OCI-LY7 (cell line): ENCODE results near the gene INPP5A. TPM values are rescaled to one million over a fixed set of nuclear protein-coding genes. Genes with fewer than 3 reads are reported as not detected.

ENCODE experiments used
- BruUV-seq: library from RNA; stranded (reverse); fragments of 400-500 nt; replicated peaks from 2 replicates; lab custom pipeline; 2021; lab: Mats Ljungman, UMichigan
- CTCF ChIA-PET: fragments of 300-600 bp; sonication (Branson Sonifier 250); formaldehyde crosslinking; loops from one replicate; lab custom pipeline; 2022; ENCODE audit warnings: antibody characterized with exemption; ENCODE audit not compliant: unreplicated experiment; lab: Charles Lee
- POLR2A ChIA-PET: fragments of 300-600 bp; sonication (Branson Sonifier 250); formaldehyde crosslinking; loops from one replicate; lab custom pipeline; 2022; ENCODE audit warnings: antibody characterized with exemption; lab: Charles Lee
- DNase-seq: peaks from one replicate; pipeline ENCODE4 v3.0.0-alpha.2; 2015; ENCODE audit warnings: low spot score
- H2AFZ ChIP-seq: fragments of 200-600 bp; sonication (generic), shearing (Covaris generic); 2 replicates; pipeline ENCODE4 v1.6.1; 2014; ENCODE audit warnings: mild to moderate bottlenecking, antibody characterized with exemption, low read length, moderate library complexity
- H3K27ac ChIP-seq: fragments of 200-600 bp; sonication (generic); 2 replicates; pipeline ENCODE4 v1.5.1; 2014; ENCODE audit warnings: mixed run types, low read depth, mild to moderate bottlenecking, moderate library complexity, low read length, inconsistent platforms; ENCODE audit not compliant: poor library complexity, severe bottlenecking
- H3K36me3 ChIP-seq: fragments of 200-600 bp; sonication (generic); 2 replicates; pipeline ENCODE4 v1.6.1; 2014; ENCODE audit warnings: mild to moderate bottlenecking, antibody characterized with exemption, low read length, moderate library complexity, mixed read lengths; ENCODE audit not compliant: insufficient read depth
- H3K4me1 ChIP-seq: fragments of 200-600 bp; sonication (generic); 2 replicates; pipeline ENCODE4 v1.5.1; 2014; ENCODE audit warnings: mild to moderate bottlenecking, low read length; ENCODE audit not compliant: insufficient read depth, poor library complexity, severe bottlenecking
- H3K4me2 ChIP-seq: fragments of 200-600 bp; sonication (generic); 2 replicates; pipeline ENCODE4 v1.6.1; 2014; ENCODE audit warnings: mild to moderate bottlenecking, low read length
- H3K4me3 ChIP-seq: fragments of 200-600 bp; sonication (generic); 2 replicates; pipeline ENCODE4 v1.5.1; 2014; ENCODE audit warnings: mild to moderate bottlenecking, low read depth, low read length; ENCODE audit not compliant: poor library complexity, severe bottlenecking
- H3K79me2 ChIP-seq: fragments of 200-600 bp; sonication (generic); 2 replicates; pipeline ENCODE4 v1.6.1; 2016; ENCODE audit warnings: low read depth, mild to moderate bottlenecking, low read length, moderate library complexity, mixed read lengths; ENCODE audit not compliant: insufficient read depth
- H3K9me2 ChIP-seq: fragments of 200-600 bp; sonication (generic); 2 replicates; pipeline ENCODE4 v1.6.1; 2016; ENCODE audit warnings: mild to moderate bottlenecking, low read length, mixed read lengths; ENCODE audit not compliant: insufficient read depth
- H3K9me3 ChIP-seq: fragments of 200-600 bp; sonication (generic); 2 replicates; pipeline ENCODE4 v1.6.1; 2014; ENCODE audit warnings: mild to moderate bottlenecking, mixed run types, low read length, mixed read lengths
- H4K20me1 ChIP-seq: fragments of 200-600 bp; sonication (generic); 2 replicates; pipeline ENCODE4 v1.6.1; 2014; ENCODE audit warnings: mild to moderate bottlenecking, antibody characterized with exemption, low read length, moderate library complexity, mixed read lengths; ENCODE audit not compliant: insufficient read depth
- EZH2phosphoT487 ChIP-seq: fragments of 200-600 bp; sonication (generic); IDR thresholded peaks from 2 replicates; pipeline ENCODE4 v1.6.1; 2018; ENCODE audit warnings: low read depth, borderline replicate concordance, mild to moderate bottlenecking, mixed run types, antibody characterized with exemption, low read length, moderate library complexity, mixed read lengths
- intact Hi-C: fragments of 100-400 bp; cut with micrococcal nuclease; formaldehyde crosslinking; loops from one replicate; pipeline ENCODE4 v1.10.0; 2022; ENCODE audit not compliant: unreplicated experiment
- total RNA-seq, 2 experiments: library from RNA; depleted of rRNA in 1 of 2; stranded (reverse); fragments of >200 nt in 1 of 2; shearing (Covaris generic) in 1 of 2; gene quantifications; 2 replicates each; pipeline ENCODE4 v1.2.3, GENCODE V29; 2014 to 2022
- TF ChIP-seq, protein P1 (sequence below): fragments of 200-600 bp; sonication (generic); conservative IDR thresholded peaks from 2 replicates; pipeline ENCODE4 v1.5.1; 2014; ENCODE audit warnings: mild to moderate bottlenecking, antibody characterized with exemption, low read length, moderate library complexity, mixed read lengths

Gene INPP5A
- total RNA-seq, 2 experiments from 2014 or later: 14.5 to 18.4 TPM

DNA sequence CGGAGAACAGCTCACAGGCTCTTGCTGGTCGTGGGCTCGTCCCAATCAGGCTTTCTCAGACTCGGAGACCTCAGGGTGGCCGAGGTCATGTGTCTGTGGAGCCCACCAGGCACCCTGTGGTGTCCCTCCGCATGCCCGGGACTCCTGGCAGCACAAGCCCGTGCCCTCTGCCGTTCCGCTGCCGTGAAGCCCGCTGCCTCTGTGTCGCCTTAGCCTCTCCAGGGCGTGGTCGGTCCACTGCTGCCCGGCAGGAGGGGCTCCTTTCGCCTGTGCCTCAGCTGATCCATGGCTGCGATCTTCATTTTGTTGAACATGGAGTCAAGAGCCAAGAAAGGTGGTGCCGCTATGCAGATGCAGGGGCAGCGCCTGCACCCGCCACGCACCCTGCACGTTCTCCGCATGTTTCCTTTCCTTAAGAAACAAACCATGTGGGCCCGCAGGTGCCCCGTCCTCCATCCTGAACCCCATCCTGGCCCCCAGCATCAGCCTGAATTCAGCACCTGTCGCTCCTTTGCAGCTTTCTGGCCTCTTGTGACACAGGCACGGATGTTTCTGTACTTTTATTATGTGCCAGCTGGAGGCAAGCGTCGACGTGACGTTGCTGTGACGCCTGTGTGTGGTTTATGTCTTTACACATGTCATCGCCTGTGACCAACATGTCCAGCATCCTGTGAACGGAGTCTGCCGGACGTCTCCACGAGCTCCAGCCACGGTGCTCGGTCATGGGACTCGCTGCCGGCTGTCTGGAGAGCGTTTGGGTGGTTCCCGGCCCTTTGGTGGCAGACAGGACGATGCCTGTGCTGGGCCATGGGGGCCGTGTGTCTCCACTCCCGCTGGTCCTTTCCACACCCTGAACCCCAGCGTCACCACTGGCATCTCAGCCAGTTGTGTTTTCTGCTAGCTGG, 178.4 kb downstream of the INPP5A start:
- TF ChIP-seq, protein P1, sequence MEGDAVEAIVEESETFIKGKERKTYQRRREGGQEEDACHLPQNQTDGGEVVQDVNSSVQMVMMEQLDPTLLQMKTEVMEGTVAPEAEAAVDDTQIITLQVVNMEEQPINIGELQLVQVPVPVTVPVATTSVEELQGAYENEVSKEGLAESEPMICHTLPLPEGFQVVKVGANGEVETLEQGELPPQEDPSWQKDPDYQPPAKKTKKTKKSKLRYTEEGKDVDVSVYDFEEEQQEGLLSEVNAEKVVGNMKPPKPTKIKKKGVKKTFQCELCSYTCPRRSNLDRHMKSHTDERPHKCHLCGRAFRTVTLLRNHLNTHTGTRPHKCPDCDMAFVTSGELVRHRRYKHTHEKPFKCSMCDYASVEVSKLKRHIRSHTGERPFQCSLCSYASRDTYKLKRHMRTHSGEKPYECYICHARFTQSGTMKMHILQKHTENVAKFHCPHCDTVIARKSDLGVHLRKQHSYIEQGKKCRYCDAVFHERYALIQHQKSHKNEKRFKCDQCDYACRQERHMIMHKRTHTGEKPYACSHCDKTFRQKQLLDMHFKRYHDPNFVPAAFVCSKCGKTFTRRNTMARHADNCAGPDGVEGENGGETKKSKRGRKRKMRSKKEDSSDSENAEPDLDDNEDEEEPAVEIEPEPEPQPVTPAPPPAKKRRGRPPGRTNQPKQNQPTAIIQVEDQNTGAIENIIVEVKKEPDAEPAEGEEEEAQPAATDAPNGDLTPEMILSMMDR: no peak
- TF ChIP-seq EZH2phosphoT487: no peak
- ChIA-PET POLR2A (no interaction called here), CTCF (no interaction called here)
- Histone ChIP-seq H3K9me3 (no peaks in the 10 kb centered on the region), H3K9me2 (no peaks in the 10 kb centered on the region), H3K79me2 (no peaks in the 10 kb centered on the region), H3K4me2 (no peak overlapping the region), H4K20me1 (no peaks in the 10 kb centered on the region), H3K4me1 (no peaks in the 10 kb centered on the region), H3K4me3 (no peak overlapping the region), H3K36me3 (no peaks in the 10 kb centered on the region), H3K27ac (no peak overlapping the region), H2AFZ (no peak overlapping the region)
- no TSS peak for BruUV-seq
- intact Hi-C loops: no loop called here
- DNase-seq: no peak

DNA sequence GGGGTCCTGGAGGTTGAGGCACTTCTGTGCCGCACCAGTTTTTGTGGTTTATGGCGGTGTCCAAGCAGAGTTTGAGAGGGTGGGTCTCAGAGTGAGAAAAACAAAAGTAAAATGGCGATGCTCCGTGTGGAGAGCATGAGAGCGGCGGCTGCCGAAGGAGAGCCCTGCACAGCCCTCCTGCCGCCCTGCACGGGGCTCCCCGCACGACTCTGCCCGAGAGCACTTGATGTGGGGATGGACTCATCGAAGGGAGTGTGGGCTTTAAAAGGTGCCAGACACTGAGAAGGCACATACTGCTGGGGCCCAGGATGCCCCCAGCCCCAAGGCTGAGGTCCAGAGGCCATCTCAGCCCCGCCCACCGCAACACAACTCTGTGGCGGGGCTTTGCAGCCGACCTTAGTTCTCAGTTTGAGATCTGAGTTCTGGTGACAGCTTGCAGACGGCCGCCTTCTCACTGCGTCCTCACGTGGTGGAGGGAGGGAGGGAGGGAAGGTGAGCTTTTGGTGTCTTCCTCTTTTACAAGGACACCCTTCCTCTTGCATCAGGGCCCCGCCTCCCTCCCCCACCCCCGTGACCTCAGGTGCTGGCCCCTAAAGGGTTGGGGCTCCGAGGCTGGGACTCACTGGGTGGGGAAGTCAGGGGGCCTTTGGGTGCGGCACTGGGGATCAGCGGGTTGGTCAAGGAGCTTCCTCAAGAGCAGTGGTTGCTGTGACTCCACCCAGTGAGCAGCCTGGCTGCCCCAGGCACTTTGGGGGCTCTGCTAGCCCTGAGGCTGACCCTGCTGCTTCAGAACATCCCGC, 179.3 kb downstream of the INPP5A start:
- DNase-seq: no peak

More for the DNA sequence above, 179.3 kb downstream of the INPP5A start:
- H3K79me2 ChIP-seq: no peaks in the 10 kb centered on the region
- H3K9me2 ChIP-seq: no peaks in the 10 kb centered on the region
- H3K36me3 ChIP-seq: no peaks in the 10 kb centered on the region
- H3K4me2 ChIP-seq: no peak overlapping the region
- no peak overlapping the region for H3K4me3 ChIP-seq
- CTCF ChIA-PET: no interaction called here
- POLR2A ChIA-PET: no interaction called here
- H4K20me1 ChIP-seq: no peaks in the 10 kb centered on the region
- no peak overlapping the region for H3K27ac ChIP-seq
- no TSS peak for BruUV-seq
- no peaks in the 10 kb centered on the region for H3K9me3 ChIP-seq
- no peak overlapping the region for H2AFZ ChIP-seq
- no peaks in the 10 kb centered on the region for H3K4me1 ChIP-seq
- no peak for TF ChIP-seq EZH2phosphoT487
- TF ChIP-seq, protein P1: no peak
- intact Hi-C loops: no loop called here
